GM10266 (cell line): ENCODE data around the gene CEMIP.
A peak's percentile ranks its signal among the peaks of the same experiment; 100 is the strongest.

Experiments used
- DNase-seq: peaks from one replicate; pipeline ENCODE4 v3.0.0; 2012; ENCODE audit errors: extremely low spot score
- TF ChIP-seq, protein P1 (sequence below): IDR thresholded peaks from 2 replicates; pipeline ENCODE4 v1.5.1; 2012; ENCODE audit warnings: mild to moderate bottlenecking, low read depth; ENCODE audit not compliant: control insufficient read depth, insufficient read depth; ENCODE audit errors: missing control alignments

CEMIP gene

DNA sequence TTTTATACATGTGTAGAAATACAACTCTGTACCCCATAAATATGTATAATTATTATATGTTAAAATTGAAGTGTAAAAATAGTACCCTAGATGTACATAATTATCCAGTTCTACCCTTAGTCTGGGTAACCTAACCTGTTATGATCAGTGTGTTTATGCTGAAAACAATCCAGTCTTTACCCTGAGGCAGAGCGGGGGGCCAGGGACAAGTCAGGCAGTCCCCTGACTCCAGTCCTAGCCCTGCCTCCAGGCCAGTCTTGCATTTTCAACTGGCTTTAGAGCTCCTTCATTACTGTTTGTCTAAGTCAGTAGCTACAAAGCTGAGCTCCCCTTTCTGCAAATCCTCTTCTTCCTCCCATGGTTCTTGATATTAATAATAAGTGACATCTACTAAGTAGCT is 207.3 kb downstream of the CEMIP start:
- no peak for DNase-seq
- TF ChIP-seq, protein P1, sequence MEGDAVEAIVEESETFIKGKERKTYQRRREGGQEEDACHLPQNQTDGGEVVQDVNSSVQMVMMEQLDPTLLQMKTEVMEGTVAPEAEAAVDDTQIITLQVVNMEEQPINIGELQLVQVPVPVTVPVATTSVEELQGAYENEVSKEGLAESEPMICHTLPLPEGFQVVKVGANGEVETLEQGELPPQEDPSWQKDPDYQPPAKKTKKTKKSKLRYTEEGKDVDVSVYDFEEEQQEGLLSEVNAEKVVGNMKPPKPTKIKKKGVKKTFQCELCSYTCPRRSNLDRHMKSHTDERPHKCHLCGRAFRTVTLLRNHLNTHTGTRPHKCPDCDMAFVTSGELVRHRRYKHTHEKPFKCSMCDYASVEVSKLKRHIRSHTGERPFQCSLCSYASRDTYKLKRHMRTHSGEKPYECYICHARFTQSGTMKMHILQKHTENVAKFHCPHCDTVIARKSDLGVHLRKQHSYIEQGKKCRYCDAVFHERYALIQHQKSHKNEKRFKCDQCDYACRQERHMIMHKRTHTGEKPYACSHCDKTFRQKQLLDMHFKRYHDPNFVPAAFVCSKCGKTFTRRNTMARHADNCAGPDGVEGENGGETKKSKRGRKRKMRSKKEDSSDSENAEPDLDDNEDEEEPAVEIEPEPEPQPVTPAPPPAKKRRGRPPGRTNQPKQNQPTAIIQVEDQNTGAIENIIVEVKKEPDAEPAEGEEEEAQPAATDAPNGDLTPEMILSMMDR = no peak

DNA sequence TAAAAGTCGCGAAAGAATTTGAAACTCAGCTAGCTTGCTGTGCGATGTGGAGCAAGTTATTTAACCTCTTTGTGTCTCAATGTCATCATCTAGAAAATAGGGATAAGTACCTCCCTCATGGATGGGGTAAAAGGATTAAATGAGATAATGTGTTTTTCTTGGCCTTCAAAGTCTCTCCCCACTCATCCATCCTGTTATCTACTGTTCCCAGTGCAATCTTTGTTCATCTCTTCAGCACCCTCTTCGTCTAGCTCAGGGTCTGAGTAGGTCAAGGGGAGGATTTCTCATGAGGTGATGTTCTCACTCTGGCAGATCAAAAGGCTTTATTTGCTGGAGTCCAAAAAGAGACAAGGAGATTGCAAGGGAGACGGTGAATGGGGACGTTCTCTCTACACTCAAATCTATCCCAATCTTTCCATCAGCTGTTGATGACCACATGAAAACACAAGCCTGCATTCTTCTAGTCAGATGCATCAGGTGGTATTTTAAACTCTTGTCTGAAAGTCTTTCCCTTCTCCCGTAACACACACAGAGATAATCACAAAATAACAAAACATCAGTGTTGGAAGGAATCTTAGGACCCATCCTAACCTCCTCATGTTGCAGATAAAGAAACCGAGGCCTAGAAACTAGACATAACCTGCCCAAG is 209.1 kb downstream of the CEMIP start:
- DNase-seq = no peak
- TF ChIP-seq, protein P1 = no peak

DNA sequence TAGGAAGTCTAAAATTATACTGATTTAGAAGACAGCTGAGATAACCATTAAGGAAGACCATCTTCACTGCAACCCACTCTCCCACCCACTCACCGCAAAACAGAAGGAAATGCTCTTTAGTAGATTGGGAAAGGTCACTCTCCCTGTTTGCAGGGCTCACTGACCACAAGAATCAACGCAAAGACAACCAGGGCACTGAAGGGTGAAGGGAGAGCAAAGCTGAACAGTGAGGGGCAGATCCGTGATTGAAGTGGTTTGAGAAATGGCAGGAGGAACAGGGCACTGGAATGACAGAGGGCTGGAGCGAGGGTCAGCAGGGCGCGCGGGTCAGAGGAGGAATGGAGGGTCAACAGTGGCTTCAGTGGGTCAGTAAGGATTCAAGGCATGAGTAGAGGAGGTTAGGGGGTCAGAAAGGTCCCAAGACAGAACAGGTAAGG is 209.9 kb downstream of the CEMIP start:
- TF ChIP-seq, protein P1 = no peak
- DNase-seq = no peak

DNA sequence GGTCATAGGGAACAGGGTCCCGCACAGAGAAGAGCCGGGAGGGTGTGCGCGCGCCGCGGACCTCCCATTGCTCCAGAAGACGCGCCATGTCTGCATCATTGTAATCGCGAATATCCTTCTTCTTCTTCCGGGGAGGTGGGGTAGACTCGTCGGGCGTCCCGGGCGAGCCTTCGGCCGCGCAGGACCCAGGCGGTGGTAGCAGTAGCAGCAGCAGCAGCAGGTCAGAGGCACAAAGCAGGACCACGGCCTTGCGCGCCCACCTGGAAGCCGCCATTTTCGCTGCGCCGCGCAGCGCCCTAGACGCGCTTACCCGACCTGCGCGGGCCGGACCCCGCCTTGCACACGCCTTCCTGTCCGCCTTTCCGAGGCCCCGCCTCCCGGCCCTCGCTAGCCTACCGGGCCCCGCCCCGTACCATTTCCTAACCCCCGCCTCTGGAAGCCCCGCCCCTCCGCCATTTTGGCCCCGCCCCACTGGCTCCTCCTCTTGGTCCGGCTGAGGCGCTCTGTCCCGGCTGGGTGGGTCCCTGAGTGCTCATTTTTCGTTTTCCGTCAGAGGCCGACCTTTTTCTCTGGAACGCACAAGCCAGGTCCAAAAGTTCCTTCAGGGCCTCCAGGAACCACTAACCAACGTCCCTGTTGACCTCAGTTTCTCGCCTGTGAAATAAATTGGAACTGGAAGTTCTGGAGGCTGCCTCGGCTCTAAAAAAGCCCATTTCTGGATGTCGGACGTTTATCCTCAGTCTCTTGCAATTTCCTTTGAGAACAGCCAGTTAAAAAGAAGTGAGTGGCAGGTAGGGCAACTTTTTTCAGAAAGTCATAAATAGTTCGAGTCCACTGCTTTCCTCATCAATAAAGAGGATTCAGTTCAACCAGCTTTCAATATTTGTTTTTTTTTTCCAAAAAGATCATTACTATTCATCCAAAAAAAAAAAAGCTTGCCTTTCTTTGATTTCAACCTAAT is 210.6 kb downstream of the CEMIP start, which contains the start of gene MESD:
MESD (minus strand) TSS at position 302 of the 961 bp plus-strand sequence; CDS start at position 274, 28 bp downstream.
- TF ChIP-seq, protein P1 = no peak

DNA sequence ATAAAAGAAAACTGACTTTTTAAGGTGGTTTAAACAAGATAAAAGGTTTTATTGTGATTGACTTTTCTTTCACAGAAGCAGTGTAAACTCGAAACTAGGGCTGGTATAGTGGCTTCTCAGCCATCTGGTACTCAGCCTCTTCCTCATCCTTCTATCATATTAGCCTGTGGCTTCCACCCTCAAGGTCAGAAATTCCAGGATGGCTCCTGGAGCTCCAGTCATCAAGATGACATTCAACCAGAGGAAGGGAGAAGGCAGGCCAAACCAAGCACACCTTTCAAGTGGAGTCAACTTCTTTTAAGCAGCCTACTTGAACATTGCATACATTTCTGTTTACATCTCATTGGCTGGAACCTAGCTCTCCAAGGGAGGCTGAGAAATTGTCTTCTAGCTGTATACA is 211.8 kb downstream of the CEMIP start:
- DNase-seq = no peak
- TF ChIP-seq, protein P1 = no peak

More for the DNA sequence above, 210.6 kb downstream of the CEMIP start, which contains the start of gene MESD:
- peak; percentile 96 for DNase-seq

DNA sequence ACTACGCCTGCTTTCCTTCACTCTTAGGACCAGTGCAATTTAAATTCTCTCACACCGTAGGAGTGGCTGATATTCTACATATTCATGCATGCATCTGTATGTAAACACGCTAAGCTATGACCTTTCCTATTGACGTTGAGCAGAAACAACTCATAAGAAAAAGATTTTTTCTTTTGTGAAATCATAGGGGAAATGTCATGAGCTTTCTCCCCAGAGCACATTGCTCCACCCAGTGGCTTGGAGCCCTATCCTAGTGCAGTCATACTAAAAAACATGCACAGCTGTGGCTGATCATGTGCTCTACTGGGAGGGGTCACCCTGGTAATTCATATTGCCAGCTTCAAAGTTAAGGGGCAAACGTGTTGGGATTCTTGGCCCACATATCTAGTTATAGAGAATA is 212.3 kb downstream of the CEMIP start:
- no peak for DNase-seq
- TF ChIP-seq, protein P1 = peak; percentile 6
